ENCODE measurements around the gene DRD3.

The DRD3 gene

GRCh38 chr3:114168150-114168549 lies 10.7 kb downstream of the DRD3 start:
- no peak for TF ChIP-seq CTCF (IDR thresholded peaks at IDR 0.05; ENCODE audit: insufficient read depth, low read depth, low read length, missing control alignments)
- H3K4me3 ChIP-seq (ENCODE audit: low read length) = no peak overlapping the region
- DNase-seq (ENCODE audit: low read depth) = no peak

- TF ChIP-seq CTCF (IDR thresholded peaks at IDR 0.05; ENCODE audit: insufficient read depth, low read depth, low read length, missing control alignments) = no peak
- H3K4me3 ChIP-seq (ENCODE audit: low read length) = no peak overlapping the region
- no peak for DNase-seq (ENCODE audit: low read depth)
Observed at GRCh38 chr3:114157321-114157720, 21.5 kb downstream of the DRD3 start.

- TF ChIP-seq CTCF (IDR thresholded peaks at IDR 0.05; ENCODE audit: insufficient read depth, low read depth, low read length, missing control alignments) = peak; percentile 51
Observed at GRCh38 chr3:114155370-114155821, 23.5 kb downstream of the DRD3 start.

GRCh38 chr3:114154321-114154821 lies 24.5 kb downstream of the DRD3 start:
- no peak overlapping the region for H3K4me3 ChIP-seq (ENCODE audit: low read length)
- DNase-seq (ENCODE audit: low read depth) = peak; percentile 17
- TF ChIP-seq CTCF (IDR thresholded peaks at IDR 0.05; ENCODE audit: insufficient read depth, low read depth, low read length, missing control alignments) = no peak

More at GRCh38 chr3:114155370-114155821, 23.5 kb downstream of the DRD3 start:
- peak; percentile 32 for DNase-seq (ENCODE audit: low read depth)
- H3K4me3 ChIP-seq (ENCODE audit: low read length) = no peak overlapping the region

DNA sequence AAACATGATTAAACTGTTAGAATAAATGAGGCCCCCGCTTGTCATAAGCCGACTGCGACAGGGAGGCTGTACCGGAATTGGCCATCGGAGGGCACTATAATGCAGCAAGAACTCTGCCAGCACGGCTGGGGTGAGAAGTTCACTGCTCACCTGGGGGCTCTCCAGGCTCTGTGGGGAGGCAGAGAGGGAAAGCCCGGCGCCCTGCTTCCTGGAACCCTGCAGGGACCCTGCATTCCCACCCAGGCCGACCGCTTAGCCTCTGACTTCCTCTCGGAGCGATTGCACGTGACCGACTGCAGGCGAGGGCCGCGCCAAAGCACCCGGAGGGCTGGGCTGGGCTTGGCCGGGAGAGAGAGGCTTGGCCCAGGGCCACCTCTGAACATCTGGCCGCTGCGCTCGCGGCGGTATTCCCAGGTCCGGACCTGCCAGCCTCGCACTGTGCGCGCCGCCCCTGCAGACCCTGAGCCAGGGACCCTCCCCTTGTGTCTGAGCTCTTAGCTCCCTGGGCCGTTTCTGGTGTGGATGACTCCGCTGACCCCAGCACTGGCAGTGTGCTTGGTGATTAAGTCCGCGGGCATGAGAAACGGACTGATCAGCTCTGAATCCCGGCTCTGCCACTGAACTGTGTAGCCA lies 26.2 kb downstream of the DRD3 start:
- peak; percentile 71 for DNase-seq (ENCODE audit: low read depth)
- peak overlapping the region; percentile 37 for H3K4me3 ChIP-seq (ENCODE audit: low read length)
- peak; percentile 92 for TF ChIP-seq CTCF (IDR thresholded peaks at IDR 0.05; ENCODE audit: insufficient read depth, low read depth, low read length, missing control alignments)

GRCh38 chr3:114151091-114151490 lies 27.8 kb downstream of the DRD3 start:
- no peak for TF ChIP-seq CTCF (IDR thresholded peaks at IDR 0.05; ENCODE audit: insufficient read depth, low read depth, low read length, missing control alignments)
- no peak for DNase-seq (ENCODE audit: low read depth)
- H3K4me3 ChIP-seq (ENCODE audit: low read length) = no peak overlapping the region

- TF ChIP-seq CTCF (IDR thresholded peaks at IDR 0.05; ENCODE audit: insufficient read depth, low read depth, low read length, missing control alignments) = no peak
- no peak overlapping the region for H3K4me3 ChIP-seq (ENCODE audit: low read length)
- no peak for DNase-seq (ENCODE audit: low read depth)
Observed at GRCh38 chr3:114147251-114147650, 31.6 kb downstream of the DRD3 start.
